Neural progenitor cell (in vitro differentiated cells): ENCODE measurements around the gene FARS2.

Experiments
- CTCF ChIP-seq: fragments of 200-600 bp; sonication (generic); IDR thresholded peaks from 2 replicates; pipeline ENCODE4 v1.5.1; 2017; ENCODE audit warnings: antibody characterized with exemption, mild to moderate bottlenecking
- EZH2 ChIP-seq: fragments of 200-600 bp; sonication (generic); IDR thresholded peaks from 2 replicates; pipeline ENCODE4 v1.6.1; 2017; ENCODE audit warnings: antibody characterized with exemption, mild to moderate bottlenecking, moderate library complexity
- EZH2phosphoT487 ChIP-seq: fragments of 200-600 bp; sonication (generic); IDR thresholded peaks from 2 replicates; pipeline ENCODE4 v1.6.1; 2017; ENCODE audit warnings: antibody characterized with exemption

DNA sequence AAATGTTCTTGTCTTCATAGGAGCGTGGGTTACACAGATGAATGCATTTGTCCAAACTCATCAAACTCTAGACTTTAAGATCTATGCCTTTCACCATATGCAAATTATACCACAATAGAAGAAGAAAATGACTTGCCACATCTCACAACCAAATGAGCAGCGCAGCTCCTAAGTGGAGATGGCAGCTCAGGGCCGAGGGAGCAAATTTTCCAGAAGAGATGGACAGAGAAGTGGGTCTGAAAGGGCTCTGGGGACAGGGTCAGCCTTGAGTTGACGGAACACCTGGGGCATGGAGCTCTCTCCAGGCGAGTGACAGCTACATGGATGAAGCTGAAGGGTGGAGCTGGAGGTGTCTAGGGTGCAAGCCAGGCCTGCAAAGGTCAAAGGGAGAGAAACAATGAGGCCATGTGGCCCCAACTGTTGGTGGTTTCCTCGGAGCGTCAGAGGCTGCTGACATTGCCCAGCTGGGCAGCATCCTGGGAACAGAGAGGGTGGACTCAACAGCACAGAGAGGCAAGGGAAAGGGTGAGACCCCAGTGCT lies 517.1 kb downstream of the FARS2 start:
- no peak for TF ChIP-seq CTCF
- TF ChIP-seq EZH2, result no peak
- TF ChIP-seq EZH2phosphoT487, result no peak
